Caco-2 (cell line): ENCODE measurements around the gene TUBB4A. TPM values are rescaled to one million over a fixed set of nuclear protein-coding genes. Genes with fewer than 3 reads are reported as not detected.

ENCODE experiments used
- BruUV-seq: library from RNA; stranded (reverse); fragments of 400-500 nt; replicated peaks from 2 replicates; lab custom pipeline; 2021; lab: Mats Ljungman, UMichigan
- CTCF ChIA-PET: fragments of 300-600 bp; sonication (Branson Sonifier 250); formaldehyde crosslinking; loops from one replicate; lab custom pipeline; 2022; ENCODE audit warnings: antibody characterized with exemption; lab: Charles Lee
- POLR2A ChIA-PET: fragments of 300-600 bp; sonication (Branson Sonifier 250); formaldehyde crosslinking; loops from one replicate; lab custom pipeline; 2022; ENCODE audit warnings: antibody characterized with exemption; lab: Charles Lee
- DNase-seq, 2 experiments: peaks; one replicate each; pipeline versions ENCODE4 v3.0.0 to v3.0.0-alpha.2; 2020 to 2022
- H3K27me3 ChIP-seq: replicated peaks from 2 replicates; pipeline ENCODE4 v1.6.0; 2011; ENCODE audit warnings: low read length; ENCODE audit not compliant: control insufficient read depth, insufficient read depth
- H3K36me3 ChIP-seq: 2 replicates; pipeline ENCODE4 v1.5.1; 2011; ENCODE audit warnings: low read length; ENCODE audit not compliant: control insufficient read depth, insufficient read depth
- H3K4me1 ChIP-seq: fragments of 250-450 bp; sonication (Bioruptor Pico); 2 replicates; pipeline ENCODE4 v1.5.1; 2020; ENCODE audit warnings: mild to moderate bottlenecking
- H3K4me3 ChIP-seq: 2 replicates; pipeline ENCODE4 v1.5.1; 2011; ENCODE audit warnings: low read depth, mild to moderate bottlenecking, control low read depth, low read length
- H3K9me3 ChIP-seq: fragments of 250-450 bp; sonication (Bioruptor Pico); 2 replicates; pipeline ENCODE4 v1.5.1; 2020; ENCODE audit warnings: mild to moderate bottlenecking, moderate library complexity
- H3K27ac Mint-ChIP-seq: one replicate; pipeline ENCODE4 v1.8.0; 2022; ENCODE audit warnings: mixed read lengths; ENCODE audit not compliant: unreplicated experiment
- H3K27me3 Mint-ChIP-seq: one replicate; pipeline ENCODE4 v1.8.0; 2022; ENCODE audit warnings: mixed read lengths; ENCODE audit not compliant: insufficient read depth, unreplicated experiment
- H3K36me3 Mint-ChIP-seq: one replicate; pipeline ENCODE4 v1.8.0; 2022; ENCODE audit warnings: mild to moderate bottlenecking, mixed read lengths; ENCODE audit not compliant: insufficient read depth, unreplicated experiment
- H3K4me1 Mint-ChIP-seq: one replicate; pipeline ENCODE4 v1.8.0; 2022; ENCODE audit warnings: low read depth, mixed read lengths; ENCODE audit not compliant: unreplicated experiment
- H3K4me3 Mint-ChIP-seq: one replicate; pipeline ENCODE4 v1.8.0; 2022; ENCODE audit warnings: mild to moderate bottlenecking, moderate library complexity, mixed read lengths; ENCODE audit not compliant: unreplicated experiment
- H3K9me3 Mint-ChIP-seq: one replicate; pipeline ENCODE4 v1.8.0; 2022; ENCODE audit warnings: mixed read lengths; ENCODE audit not compliant: unreplicated experiment
- intact Hi-C: fragments of 100-400 bp; cut with micrococcal nuclease; formaldehyde crosslinking; loops from one replicate; pipeline ENCODE4 v1.10.0; 2022; ENCODE audit not compliant: unreplicated experiment
- total RNA-seq: library from RNA; stranded (reverse); gene quantifications from 2 replicates; pipeline ENCODE4 v1.2.3, GENCODE V29; 2022
- TF ChIP-seq, protein P1 (sequence below), 2 experiments: fragments of 200-600 bp in 1 of 2; IDR thresholded peaks; 1 replicate in 1 of 2; 2 replicates in 1 of 2; pipeline versions ENCODE4 v1.5.1 to v1.8.0; 2011 to 2022; ENCODE audit warnings: antibody characterized with exemption in 1 of 2, control low read depth in 1 of 2, inconsistent platforms in 1 of 2, low read depth in 1 of 2, low read length in 1 of 2, mild to moderate bottlenecking in 1 of 2, moderate library complexity in 1 of 2; ENCODE audit not compliant: insufficient read depth in 1 of 2, severe bottlenecking in 1 of 2, unreplicated experiment in 1 of 2

Gene TUBB4A
- total RNA-seq, 1 experiment from 2014 or later = 6.0 TPM

GRCh38 chr19:6491802-6492592, 10.1 kb downstream of the TUBB4A start:
- Mint-ChIP-seq H3K9me3 (no peaks in the 10 kb centered on the region), H3K4me3 (no peak overlapping the region), H3K36me3 (no peaks in the 10 kb centered on the region), H3K27me3 (peaks cover 3% of the 10 kb centered on the region), H3K27ac (no peak overlapping the region), H3K4me1 (peaks cover 15% of the 10 kb centered on the region)
- no TSS peak for BruUV-seq
- intact Hi-C loops = no loop called here
- Histone ChIP-seq H3K9me3 (no peaks in the 10 kb centered on the region), H3K4me1 (no peaks in the 10 kb centered on the region), H3K36me3 (no peaks in the 10 kb centered on the region), H3K4me3 (no peak overlapping the region), H3K27me3 (no peaks in the 10 kb centered on the region)
- ChIA-PET CTCF (no interaction called here), POLR2A (no interaction called here)
- TF ChIP-seq, protein P1, sequence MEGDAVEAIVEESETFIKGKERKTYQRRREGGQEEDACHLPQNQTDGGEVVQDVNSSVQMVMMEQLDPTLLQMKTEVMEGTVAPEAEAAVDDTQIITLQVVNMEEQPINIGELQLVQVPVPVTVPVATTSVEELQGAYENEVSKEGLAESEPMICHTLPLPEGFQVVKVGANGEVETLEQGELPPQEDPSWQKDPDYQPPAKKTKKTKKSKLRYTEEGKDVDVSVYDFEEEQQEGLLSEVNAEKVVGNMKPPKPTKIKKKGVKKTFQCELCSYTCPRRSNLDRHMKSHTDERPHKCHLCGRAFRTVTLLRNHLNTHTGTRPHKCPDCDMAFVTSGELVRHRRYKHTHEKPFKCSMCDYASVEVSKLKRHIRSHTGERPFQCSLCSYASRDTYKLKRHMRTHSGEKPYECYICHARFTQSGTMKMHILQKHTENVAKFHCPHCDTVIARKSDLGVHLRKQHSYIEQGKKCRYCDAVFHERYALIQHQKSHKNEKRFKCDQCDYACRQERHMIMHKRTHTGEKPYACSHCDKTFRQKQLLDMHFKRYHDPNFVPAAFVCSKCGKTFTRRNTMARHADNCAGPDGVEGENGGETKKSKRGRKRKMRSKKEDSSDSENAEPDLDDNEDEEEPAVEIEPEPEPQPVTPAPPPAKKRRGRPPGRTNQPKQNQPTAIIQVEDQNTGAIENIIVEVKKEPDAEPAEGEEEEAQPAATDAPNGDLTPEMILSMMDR (IDR thresholded peaks at IDR 0.05; ENCODE audit: insufficient read depth in 1 of 2, low read depth in 1 of 2, low read length in 1 of 2, severe bottlenecking in 1 of 2, unreplicated experiment in 1 of 2) = no peak
- DNase-seq = no peak

GRCh38 chr19:6490134-6490533, 12.0 kb downstream of the TUBB4A start:
- CTCF ChIA-PET = interaction anchor here (1.2 kb wide), 1 partner anchor 14 kb away, joined by 4 read pairs; no protein-coding TSS in a partner anchor
- TF ChIP-seq, protein P1 (IDR thresholded peaks at IDR 0.05; ENCODE audit: insufficient read depth in 1 of 2, low read depth in 1 of 2, low read length in 1 of 2, severe bottlenecking in 1 of 2, unreplicated experiment in 1 of 2) = no peak
- H3K4me3 ChIP-seq = no peak overlapping the region
- Mint-ChIP-seq H3K27me3 (peaks cover 3% of the 10 kb centered on the region), H3K9me3 (no peaks in the 10 kb centered on the region), H3K36me3 (no peaks in the 10 kb centered on the region), H3K27ac (no peak overlapping the region), H3K4me3 (peak overlapping the region; percentile 34), H3K4me1 (peaks cover 15% of the 10 kb centered on the region)
- intact Hi-C loops = no loop called here
- H3K27me3 ChIP-seq = no peaks in the 10 kb centered on the region
- no peak for DNase-seq
- no TSS peak for BruUV-seq
- H3K9me3 ChIP-seq = no peaks in the 10 kb centered on the region
- no peaks in the 10 kb centered on the region for H3K36me3 ChIP-seq
- no peaks in the 10 kb centered on the region for H3K4me1 ChIP-seq
- POLR2A ChIA-PET = no interaction called here

DNA sequence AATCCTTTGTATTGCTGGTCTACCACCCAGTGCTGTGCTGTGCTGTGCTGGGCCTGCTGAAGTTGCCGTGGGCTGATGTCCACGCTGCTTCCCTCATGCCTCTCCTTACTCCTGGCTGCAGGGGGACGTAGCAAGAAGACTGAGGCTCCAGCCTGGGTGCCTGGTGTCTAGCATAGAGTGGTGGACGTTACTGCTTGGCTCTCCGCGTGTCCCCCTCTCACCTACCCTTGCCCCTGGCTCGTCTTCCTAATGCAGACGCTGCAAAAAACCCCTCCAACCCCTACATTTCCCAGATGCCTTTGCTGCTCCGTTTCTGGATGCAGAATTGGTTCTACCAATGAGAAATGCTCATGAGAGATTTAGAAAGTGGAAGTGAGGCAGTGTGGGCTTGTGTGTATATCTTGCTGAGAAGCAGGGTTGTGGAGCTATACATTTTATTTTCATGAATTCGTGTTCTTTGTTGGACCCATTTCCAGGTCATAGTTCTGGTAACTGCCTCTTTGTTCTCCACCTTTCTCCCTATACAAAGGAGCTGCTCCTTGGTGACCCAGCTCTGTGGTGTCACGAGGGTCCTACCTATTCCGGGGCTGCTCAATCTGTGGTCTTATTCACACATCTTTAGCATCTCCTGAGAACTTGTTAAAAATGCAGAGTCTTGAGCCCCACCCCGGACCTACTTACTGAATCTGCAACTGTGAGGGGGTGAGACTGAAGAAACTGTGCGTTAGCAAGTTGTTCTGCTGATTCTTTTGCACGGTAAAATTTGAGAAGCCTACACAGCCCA, 12.6 kb downstream of the TUBB4A start:
- no TSS peak for BruUV-seq
- H3K4me1 ChIP-seq = no peaks in the 10 kb centered on the region
- Mint-ChIP-seq H3K27me3 (peaks cover 3% of the 10 kb centered on the region), H3K27ac (no peak overlapping the region), H3K4me1 (peaks cover 11% of the 10 kb centered on the region), H3K36me3 (no peaks in the 10 kb centered on the region), H3K4me3 (no peak overlapping the region), H3K9me3 (no peaks in the 10 kb centered on the region)
- H3K27me3 ChIP-seq = no peaks in the 10 kb centered on the region
- DNase-seq = no peak
- CTCF ChIA-PET = interaction anchor here (1.2 kb wide), 1 partner anchor 13 kb away, joined by 4 read pairs; no protein-coding TSS in a partner anchor
- H3K4me3 ChIP-seq = no peak overlapping the region
- H3K36me3 ChIP-seq = no peaks in the 10 kb centered on the region
- POLR2A ChIA-PET = no interaction called here
- TF ChIP-seq, protein P1 (IDR thresholded peaks at IDR 0.05; ENCODE audit: insufficient read depth in 1 of 2, low read depth in 1 of 2, low read length in 1 of 2, severe bottlenecking in 1 of 2, unreplicated experiment in 1 of 2) = no peak
- intact Hi-C loops = no loop called here
- no peaks in the 10 kb centered on the region for H3K9me3 ChIP-seq
